Keratinocyte (primary cell): ENCODE data around the gene POFUT2. TPM values are rescaled to one million over a fixed set of nuclear protein-coding genes. Genes with fewer than 3 reads are reported as not detected.

Source experiments
- DNase-seq: peaks from one replicate; pipeline ENCODE4 v3.0.0-alpha.2; 2011; ENCODE audit warnings: low read depth, missing footprints, low spot score
- FAIRE-seq: peaks from 2 replicates; lab custom pipeline; 2011; peaks lifted over from hg19 to GRCh38; lab: Jason Lieb, UNC
- H2AFZ ChIP-seq: 2 replicates; pipeline ENCODE4 v1.6.0; 2012; ENCODE audit warnings: low read length, control low read depth, inconsistent platforms; ENCODE audit not compliant: control insufficient read depth
- H3K27ac ChIP-seq: 2 replicates; pipeline ENCODE4 v1.5.1; 2011; ENCODE audit warnings: low read length; ENCODE audit not compliant: control insufficient read depth, insufficient read depth
- H3K27me3 ChIP-seq: 3 replicates; pipeline ENCODE4 v1.6.0; 2011; ENCODE audit warnings: low read length; ENCODE audit not compliant: control insufficient read depth, insufficient read depth; ENCODE audit errors: extremely low read depth
- H3K36me3 ChIP-seq, 2 experiments: 2 replicates in 1 of 2; 3 replicates in 1 of 2; pipeline ENCODE4 v1.5.1; 2011; ENCODE audit warnings: low read length in 2 of 2, mild to moderate bottlenecking in 1 of 2; ENCODE audit not compliant: control insufficient read depth in 2 of 2, insufficient read depth in 2 of 2; ENCODE audit errors: extremely low read depth in 1 of 2
- H3K4me1 ChIP-seq: 3 replicates; pipeline ENCODE4 v1.5.1; 2011; ENCODE audit warnings: low read length; ENCODE audit not compliant: control insufficient read depth, insufficient read depth; ENCODE audit errors: extremely low read depth
- H3K4me2 ChIP-seq: 3 replicates; pipeline ENCODE4 v1.6.0; 2011; ENCODE audit warnings: low read depth, low read length; ENCODE audit not compliant: control insufficient read depth, insufficient read depth; ENCODE audit errors: extremely low read depth
- H3K4me3 ChIP-seq, 3 experiments: fragments of 200-600 bp in 1 of 3; sonication (generic) in 1 of 3; 2 replicates in 2 of 3; 3 replicates in 1 of 3; pipeline ENCODE4 v1.5.1; 2011 to 2016; ENCODE audit warnings: low read length in 3 of 3, mild to moderate bottlenecking in 3 of 3, control low read depth in 2 of 3, inconsistent platforms in 1 of 3, low read depth in 1 of 3, mixed read lengths in 1 of 3, mixed run types in 1 of 3, moderate library complexity in 1 of 3; ENCODE audit not compliant: control insufficient read depth in 2 of 3, insufficient read depth in 2 of 3; ENCODE audit errors: extremely low read depth in 1 of 3
- H3K79me2 ChIP-seq: 2 replicates; pipeline ENCODE4 v1.6.0; 2012; ENCODE audit warnings: low read length; ENCODE audit not compliant: control insufficient read depth, insufficient read depth
- H3K9ac ChIP-seq: 3 replicates; pipeline ENCODE4 v1.6.0; 2011; ENCODE audit warnings: low read length; ENCODE audit not compliant: control insufficient read depth, insufficient read depth; ENCODE audit errors: extremely low read depth
- H3K9me1 ChIP-seq: 3 replicates; pipeline ENCODE4 v1.6.0; 2011; ENCODE audit warnings: low read length; ENCODE audit not compliant: control insufficient read depth, insufficient read depth; ENCODE audit errors: extremely low read depth
- H3K9me3 ChIP-seq: 2 replicates; pipeline ENCODE4 v1.5.1; 2012; ENCODE audit warnings: low read depth, low read length; ENCODE audit not compliant: control insufficient read depth
- H4K20me1 ChIP-seq: 3 replicates; pipeline ENCODE4 v1.6.0; 2011; ENCODE audit warnings: low read length; ENCODE audit not compliant: control insufficient read depth, insufficient read depth; ENCODE audit errors: extremely low read depth
- EZH2 ChIP-seq: IDR thresholded peaks from one replicate; pipeline ENCODE4 v1.6.1; 2012; ENCODE audit warnings: inconsistent platforms, mild to moderate bottlenecking, low read length, moderate library complexity
- dilution Hi-C: fragments of 300-500 bp; cut with MboI; formaldehyde crosslinking; loops from one replicate; pipeline ENCODE4 v1.7.0; 2020; ENCODE audit warnings: low sequenced_read_pairs; ENCODE audit not compliant: extremely low pct_ligation_motif_present
- polyA plus RNA-seq, 5 experiments: library from polyadenylated mRNA; depleted of rRNA in 3 of 5; stranded (reverse) in 3 of 5; stranded (forward) in 1 of 5; unstranded in 1 of 5; fragments of >200 nt; gene quantifications; 1 replicate in 1 of 5; 2 replicates in 3 of 5; 3 replicates in 1 of 5; pipeline versions ENCODE4 v1.2.1 to v1.2.3, GENCODE V29; 2011 to 2012; ENCODE audit warnings: missing spikeins in 2 of 5, low read depth in 1 of 5, low replicate concordance in 1 of 5
- TF ChIP-seq, protein P1 (sequence below), 3 experiments: IDR thresholded peaks in 1 of 3; conservative IDR thresholded peaks in 1 of 3; optimal IDR thresholded peaks in 1 of 3; 2 replicates in 2 of 3; 3 replicates in 1 of 3; pipeline versions ENCODE3 to v1.5.1; 2011; ENCODE audit warnings: low read length in 3 of 3, mild to moderate bottlenecking in 3 of 3, moderate library complexity in 2 of 3, control low read depth in 1 of 3, inconsistent platforms in 1 of 3; ENCODE audit not compliant: insufficient read depth in 2 of 3; ENCODE audit errors: extremely low read depth in 1 of 3

Gene POFUT2
- polyA plus RNA-seq, 1 donor (not counting 4 experiments of a cell fraction or from before 2014, with no cell fraction given) = 8.8 TPM

DNA sequence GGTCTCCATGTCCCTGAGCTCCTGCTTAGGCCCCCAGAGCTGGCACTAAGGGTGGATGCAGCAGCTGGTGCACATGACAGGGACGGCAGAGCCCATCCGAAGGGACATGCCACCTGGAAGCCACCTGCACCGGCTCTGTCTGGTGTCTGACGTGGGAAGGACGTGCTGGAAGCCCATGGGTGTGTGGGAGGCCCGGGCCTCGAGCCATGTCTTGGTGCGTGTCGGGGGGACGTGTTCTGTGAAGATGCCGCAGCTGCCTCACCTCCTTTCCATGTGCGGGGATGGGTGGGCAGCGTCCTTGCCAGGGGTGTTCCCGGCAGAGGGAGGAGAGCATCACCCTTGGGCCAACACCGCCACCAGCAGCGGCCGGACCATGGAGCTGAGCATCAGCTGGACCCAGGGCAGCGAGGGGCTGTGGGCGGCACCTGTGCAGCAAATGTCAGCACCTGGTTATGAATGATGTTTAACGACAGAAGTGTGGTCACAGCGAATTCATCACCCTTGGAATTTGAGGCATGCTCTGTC is 15.5 kb upstream of the POFUT2 start:
- Histone ChIP-seq H3K9ac (no peak overlapping the region), H3K9me1 (no peaks in the 10 kb centered on the region), H3K4me2 (no peak overlapping the region), H2AFZ (no peak overlapping the region), H4K20me1 (no peaks in the 10 kb centered on the region), H3K36me3 (no peaks in the 10 kb centered on the region), H3K4me3 (no peak overlapping the region), H3K27me3 (peaks cover 7% of the 10 kb centered on the region), H3K9me3 (no peaks in the 10 kb centered on the region), H3K79me2 (no peaks in the 10 kb centered on the region), H3K4me1 (peaks cover 8% of the 10 kb centered on the region), H3K27ac (no peak overlapping the region)
- no peak for DNase-seq
- dilution Hi-C loops = no loop called here
- no peak for FAIRE-seq
- TF ChIP-seq EZH2 = no peak
- TF ChIP-seq, protein P1, sequence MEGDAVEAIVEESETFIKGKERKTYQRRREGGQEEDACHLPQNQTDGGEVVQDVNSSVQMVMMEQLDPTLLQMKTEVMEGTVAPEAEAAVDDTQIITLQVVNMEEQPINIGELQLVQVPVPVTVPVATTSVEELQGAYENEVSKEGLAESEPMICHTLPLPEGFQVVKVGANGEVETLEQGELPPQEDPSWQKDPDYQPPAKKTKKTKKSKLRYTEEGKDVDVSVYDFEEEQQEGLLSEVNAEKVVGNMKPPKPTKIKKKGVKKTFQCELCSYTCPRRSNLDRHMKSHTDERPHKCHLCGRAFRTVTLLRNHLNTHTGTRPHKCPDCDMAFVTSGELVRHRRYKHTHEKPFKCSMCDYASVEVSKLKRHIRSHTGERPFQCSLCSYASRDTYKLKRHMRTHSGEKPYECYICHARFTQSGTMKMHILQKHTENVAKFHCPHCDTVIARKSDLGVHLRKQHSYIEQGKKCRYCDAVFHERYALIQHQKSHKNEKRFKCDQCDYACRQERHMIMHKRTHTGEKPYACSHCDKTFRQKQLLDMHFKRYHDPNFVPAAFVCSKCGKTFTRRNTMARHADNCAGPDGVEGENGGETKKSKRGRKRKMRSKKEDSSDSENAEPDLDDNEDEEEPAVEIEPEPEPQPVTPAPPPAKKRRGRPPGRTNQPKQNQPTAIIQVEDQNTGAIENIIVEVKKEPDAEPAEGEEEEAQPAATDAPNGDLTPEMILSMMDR (optimal IDR thresholded peaks at IDR 0.05 in 1 of 3, IDR thresholded peaks at IDR 0.05 in 1 of 3, conservative IDR thresholded peaks at IDR 0.05 in 1 of 3; ENCODE audit: extremely low read depth in 1 of 3, insufficient read depth in 2 of 3, low read length in 3 of 3) = no peak

DNA sequence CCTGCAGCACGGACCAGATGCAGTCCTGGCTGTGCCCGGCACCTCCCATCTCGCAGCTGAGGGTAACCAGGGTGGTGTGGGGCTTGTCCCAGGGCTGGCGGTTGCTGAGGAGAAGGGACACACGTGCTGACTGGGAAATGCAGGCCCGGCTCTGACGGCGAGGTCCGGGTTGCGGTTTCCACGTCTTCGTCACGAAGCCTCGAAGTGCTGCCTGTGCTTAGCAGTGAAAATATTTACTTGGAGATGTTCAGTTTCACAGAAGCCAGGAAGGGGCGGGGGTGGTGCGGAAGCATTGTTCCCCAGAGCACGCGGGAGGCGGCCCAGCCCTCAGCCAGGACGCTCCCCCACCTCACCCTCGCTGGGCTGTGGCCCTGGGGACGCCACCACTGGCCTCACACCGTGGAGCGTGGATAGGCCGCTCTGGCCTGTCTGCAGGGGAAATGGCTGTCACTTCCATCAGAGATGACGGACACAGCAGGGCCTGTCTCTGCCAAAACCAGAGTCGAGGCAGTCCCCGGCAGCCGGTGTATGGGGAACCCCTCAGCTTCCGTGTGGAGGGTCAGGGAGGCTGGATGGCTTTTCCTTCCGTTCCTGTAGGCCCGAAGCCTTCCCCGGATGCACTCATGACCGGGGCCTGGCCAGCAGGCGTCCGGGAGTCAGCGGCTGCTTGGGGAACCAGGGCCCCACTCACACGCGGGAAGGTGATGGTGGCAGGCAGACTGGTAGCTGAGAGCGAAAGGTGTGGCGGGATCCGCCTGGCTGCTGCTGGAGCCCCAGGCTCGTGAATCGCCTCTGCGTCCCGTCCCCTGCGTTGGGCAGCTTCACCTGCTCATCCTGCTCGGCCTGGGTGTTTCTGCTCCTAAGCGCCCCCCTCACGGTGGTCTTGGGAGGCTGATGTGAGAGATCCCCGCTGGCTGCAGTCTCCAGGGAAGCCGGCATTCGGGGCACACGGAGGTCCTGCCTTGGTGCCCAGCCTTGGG is 14.7 kb upstream of the POFUT2 start:
- DNase-seq (no peak), FAIRE-seq (no peak)
- H3K27me3 ChIP-seq = peaks cover 7% of the 10 kb centered on the region
- no peaks in the 10 kb centered on the region for H3K9me3 ChIP-seq
- H3K4me1 ChIP-seq = peaks cover 8% of the 10 kb centered on the region
- no peak overlapping the region for H3K4me2 ChIP-seq
- TF ChIP-seq EZH2 = no peak
- TF ChIP-seq, protein P1 (optimal IDR thresholded peaks at IDR 0.05 in 1 of 3, IDR thresholded peaks at IDR 0.05 in 1 of 3, conservative IDR thresholded peaks at IDR 0.05 in 1 of 3; ENCODE audit: extremely low read depth in 1 of 3, insufficient read depth in 2 of 3, low read length in 3 of 3) = no peak
- dilution Hi-C loops = no loop called here
- no peak overlapping the region for H3K27ac ChIP-seq
- no peaks in the 10 kb centered on the region for H3K79me2 ChIP-seq
- no peak overlapping the region for H2AFZ ChIP-seq
- no peak overlapping the region for H3K9ac ChIP-seq
- H3K4me3 ChIP-seq = no peak overlapping the region
- H4K20me1 ChIP-seq = no peaks in the 10 kb centered on the region
- H3K9me1 ChIP-seq = no peaks in the 10 kb centered on the region
- H3K36me3 ChIP-seq = no peaks in the 10 kb centered on the region
